ENCODE data around the gene DEFB110.

DNA sequence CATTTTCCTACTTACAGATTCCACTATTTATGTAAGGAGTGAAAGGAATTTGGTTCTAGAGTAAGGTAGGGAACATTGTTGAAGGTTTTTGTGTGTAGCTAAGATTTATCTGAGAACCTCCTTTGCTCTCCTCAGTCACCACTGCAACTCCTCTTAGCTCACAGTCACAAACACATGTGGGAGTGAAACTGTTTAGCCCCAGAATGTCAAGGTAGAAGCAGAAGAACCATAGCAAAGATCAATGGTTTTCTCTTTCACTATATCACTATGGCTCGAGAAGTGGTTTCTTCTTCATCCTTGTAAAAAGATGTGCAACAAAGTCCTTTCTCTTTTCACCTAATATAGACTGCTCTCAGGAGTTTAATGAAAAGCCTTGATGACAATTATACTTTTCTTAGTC is 34.4 kb upstream of the DEFB110 start:
- TF ChIP-seq POLR2AphosphoS5 (IDR thresholded peaks at IDR 0.05; ENCODE audit: insufficient read depth in 1 of 2, low read depth in 1 of 2): no peak
- TF ChIP-seq, protein P1, sequence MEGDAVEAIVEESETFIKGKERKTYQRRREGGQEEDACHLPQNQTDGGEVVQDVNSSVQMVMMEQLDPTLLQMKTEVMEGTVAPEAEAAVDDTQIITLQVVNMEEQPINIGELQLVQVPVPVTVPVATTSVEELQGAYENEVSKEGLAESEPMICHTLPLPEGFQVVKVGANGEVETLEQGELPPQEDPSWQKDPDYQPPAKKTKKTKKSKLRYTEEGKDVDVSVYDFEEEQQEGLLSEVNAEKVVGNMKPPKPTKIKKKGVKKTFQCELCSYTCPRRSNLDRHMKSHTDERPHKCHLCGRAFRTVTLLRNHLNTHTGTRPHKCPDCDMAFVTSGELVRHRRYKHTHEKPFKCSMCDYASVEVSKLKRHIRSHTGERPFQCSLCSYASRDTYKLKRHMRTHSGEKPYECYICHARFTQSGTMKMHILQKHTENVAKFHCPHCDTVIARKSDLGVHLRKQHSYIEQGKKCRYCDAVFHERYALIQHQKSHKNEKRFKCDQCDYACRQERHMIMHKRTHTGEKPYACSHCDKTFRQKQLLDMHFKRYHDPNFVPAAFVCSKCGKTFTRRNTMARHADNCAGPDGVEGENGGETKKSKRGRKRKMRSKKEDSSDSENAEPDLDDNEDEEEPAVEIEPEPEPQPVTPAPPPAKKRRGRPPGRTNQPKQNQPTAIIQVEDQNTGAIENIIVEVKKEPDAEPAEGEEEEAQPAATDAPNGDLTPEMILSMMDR (IDR thresholded peaks at IDR 0.05): no peak
- TF ChIP-seq POLR2A (IDR thresholded peaks at IDR 0.05): no peak
